ENCODE data around the gene RAET1L. TPM values are rescaled to one million over a fixed set of nuclear protein-coding genes. Genes with fewer than 3 reads are reported as not detected.

RAET1L gene
- total and polyA plus RNA-seq, 2 donors (not counting 3 experiments of a cell fraction or from before 2014, with no cell fraction given): not detected

GRCh38 chr6:149985481-149985937 is 39.8 kb downstream of the RAET1L start:
- intact Hi-C loops (cut with micrococcal nuclease): no loop called here
- Histone ChIP-seq H3K9ac (replicated peaks; ENCODE audit: extremely low read depth, insufficient read depth, low read length) (no peak overlapping the region), H2AFZ (ENCODE audit: low read depth, low read length) (no peak overlapping the region), H3K9me1 (replicated peaks; ENCODE audit: control insufficient read depth, extremely low read depth, insufficient read depth, low read length) (no peaks in the 10 kb centered on the region), H3K79me2 (ENCODE audit: control insufficient read depth, insufficient read depth, low read length) (no peaks in the 10 kb centered on the region), H3K4me3 (replicated peaks in 1 of 3; ENCODE audit: insufficient read depth in 1 of 3, low read depth in 1 of 3, low read length in 3 of 3) (no peak overlapping the region), H3K4me2 (ENCODE audit: insufficient read depth, low read length) (no peak overlapping the region), H3K27me3 (ENCODE audit: control insufficient read depth in 2 of 2, insufficient read depth in 2 of 2, low read length in 2 of 2) (peaks cover 75 to 87% of the 10 kb centered on the region in 2 experiments), H3K9me3 (replicated peaks; ENCODE audit: control insufficient read depth, insufficient read depth, low read length) (no peaks in the 10 kb centered on the region), H3K36me3 (ENCODE audit: control insufficient read depth in 2 of 2, extremely low read depth in 1 of 2, insufficient read depth in 2 of 2, low read length in 2 of 2) (no peaks in the 10 kb centered on the region), H3K4me1 (ENCODE audit: control insufficient read depth, extremely low read depth, insufficient read depth, low read length) (peaks cover 1% of the 10 kb centered on the region), H4K20me1 (replicated peaks; ENCODE audit: control insufficient read depth, extremely low read depth, insufficient read depth, low read length) (no peaks in the 10 kb centered on the region), H3K27ac (ENCODE audit: insufficient read depth, low read depth, low read length) (no peak overlapping the region)
- ChIA-PET POLR2A (no interaction called here), CTCF (no interaction called here)
- DNase-seq (ENCODE audit: low read depth, low spot score) (no peak), FAIRE-seq (no peak)
- BruUV-seq (replicated peaks): no TSS peak
- peak in 1 of 2 donors; percentile 9 for TF ChIP-seq CTCF (IDR thresholded peaks at IDR 0.05; ENCODE audit: extremely low read depth in 1 of 2, insufficient read depth in 1 of 2, low read depth in 1 of 2, low read length in 2 of 2)
- TF ChIP-seq MYC (IDR thresholded peaks at IDR 0.05; ENCODE audit: low read depth, low read length): no peak
- dilution Hi-C loops (cut with MboI; ENCODE audit: extremely low pct_ligation_motif_present, low sequenced_read_pairs): no loop called here

- ChIA-PET POLR2A (no interaction called here), CTCF (interaction anchor here (0.7 to 1.1 kb wide), 3 partner anchors 84 to 736 kb away, joined by 3 to 4 read pairs (median 3); partner anchors contain the start of gene ULBP3)
- TF ChIP-seq CTCF (IDR thresholded peaks at IDR 0.05; ENCODE audit: extremely low read depth in 1 of 2, insufficient read depth in 1 of 2, low read depth in 1 of 2, low read length in 2 of 2) (no peak), GATA2 (IDR thresholded peaks at IDR 0.05; ENCODE audit: insufficient read depth, insufficient read length, low read depth, low read length) (no peak), POLR2A (IDR thresholded peaks at IDR 0.05; ENCODE audit: low read depth, low read length) (no peak), FOS (IDR thresholded peaks at IDR 0.05; ENCODE audit: borderline replicate concordance, insufficient read depth, low read length) (no peak), POLR2AphosphoS5 (IDR thresholded peaks at IDR 0.05; ENCODE audit: insufficient read depth, low read depth, low read length) (no peak), EZH2 (IDR thresholded peaks at IDR 0.05; ENCODE audit: borderline replicate concordance, low read depth, low read length, severe bottlenecking) (no peak), JUN (IDR thresholded peaks at IDR 0.05; ENCODE audit: borderline replicate concordance, insufficient read depth, insufficient read length, low read depth) (no peak), MAX (IDR thresholded peaks at IDR 0.05; ENCODE audit: insufficient read depth, insufficient read length) (no peak), MYC (IDR thresholded peaks at IDR 0.05; ENCODE audit: low read depth, low read length) (no peak)
- no peaks in the 10 kb centered on the region for H3K36me3 ChIP-seq (ENCODE audit: control insufficient read depth in 2 of 2, extremely low read depth in 1 of 2, insufficient read depth in 2 of 2, low read length in 2 of 2)
- no peak overlapping the region for H2AFZ ChIP-seq (ENCODE audit: low read depth, low read length)
- intact Hi-C loops (cut with micrococcal nuclease) (no loop called here), dilution Hi-C loops (cut with MboI; ENCODE audit: extremely low pct_ligation_motif_present, low sequenced_read_pairs) (no loop called here)
- no peak overlapping the region for H3K9ac ChIP-seq (replicated peaks; ENCODE audit: extremely low read depth, insufficient read depth, low read length)
- no peaks in the 10 kb centered on the region for H3K9me3 ChIP-seq (replicated peaks; ENCODE audit: control insufficient read depth, insufficient read depth, low read length)
- H3K4me3 ChIP-seq (replicated peaks in 1 of 3; ENCODE audit: insufficient read depth in 1 of 3, low read depth in 1 of 3, low read length in 3 of 3): no peak overlapping the region
- peaks cover 68 to 81% of the 10 kb centered on the region in 2 experiments for H3K27me3 ChIP-seq (ENCODE audit: control insufficient read depth in 2 of 2, insufficient read depth in 2 of 2, low read length in 2 of 2)
- FAIRE-seq (no peak), DNase-seq (ENCODE audit: low read depth, low spot score) (no peak)
- no TSS peak for BruUV-seq (replicated peaks)
- no peak overlapping the region for H3K27ac ChIP-seq (ENCODE audit: insufficient read depth, low read depth, low read length)
- H3K4me2 ChIP-seq (ENCODE audit: insufficient read depth, low read length): no peak overlapping the region
- no peaks in the 10 kb centered on the region for H3K4me1 ChIP-seq (ENCODE audit: control insufficient read depth, extremely low read depth, insufficient read depth, low read length)
- no peaks in the 10 kb centered on the region for H4K20me1 ChIP-seq (replicated peaks; ENCODE audit: control insufficient read depth, extremely low read depth, insufficient read depth, low read length)
- no peaks in the 10 kb centered on the region for H3K79me2 ChIP-seq (ENCODE audit: control insufficient read depth, insufficient read depth, low read length)
- no peaks in the 10 kb centered on the region for H3K9me1 ChIP-seq (replicated peaks; ENCODE audit: control insufficient read depth, extremely low read depth, insufficient read depth, low read length)
Observed at GRCh38 chr6:149984773-149985172, 40.6 kb downstream of the RAET1L start.
